Adrenal gland (tissue), 5 donors: ENCODE measurements around the gene FAXC.

Experiments
- POLR2A ChIP-seq, 2 donors: fragments of 450-650 bp; IDR thresholded peaks; one replicate each; pipeline ENCODE4 v1.6.1; 2017; ENCODE audit warnings: antibody characterized with exemption in 2 of 2, mild to moderate bottlenecking in 2 of 2, moderate library complexity in 1 of 2
- TF ChIP-seq, protein P1 (sequence below), 6 experiments: fragments of 450-650 bp in 4 of 6; fragments of 200-600 bp in 2 of 6; sonication (generic) in 1 of 6; IDR thresholded peaks; 1 replicate in 5 of 6; 2 replicates in 1 of 6; pipeline versions ENCODE4 v1.5.1 to v1.8.0; 2016 to 2021; ENCODE audit warnings: antibody characterized with exemption in 6 of 6, mild to moderate bottlenecking in 2 of 6, moderate library complexity in 1 of 6
- donor health status: DM: no; HTN: no; CAD: no.

DNA sequence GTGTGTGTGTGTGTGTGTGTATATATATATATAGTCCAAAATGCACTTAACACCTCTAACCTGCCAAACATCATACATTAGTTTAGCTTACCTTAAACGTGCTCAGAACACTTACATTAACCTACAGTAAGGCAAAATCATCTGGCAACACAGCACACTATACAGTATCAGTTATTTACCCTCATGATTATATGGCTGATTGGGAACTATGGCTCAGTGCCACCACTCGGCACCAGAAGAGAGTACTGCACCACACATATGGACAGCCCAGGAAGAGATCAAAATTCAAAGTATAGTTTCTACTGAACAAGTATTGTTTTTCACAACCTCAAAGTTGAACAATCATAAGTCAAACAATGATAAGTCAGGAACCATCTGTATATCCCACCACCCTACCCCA is 59.8 kb downstream of the FAXC start:
- TF ChIP-seq, protein P1, sequence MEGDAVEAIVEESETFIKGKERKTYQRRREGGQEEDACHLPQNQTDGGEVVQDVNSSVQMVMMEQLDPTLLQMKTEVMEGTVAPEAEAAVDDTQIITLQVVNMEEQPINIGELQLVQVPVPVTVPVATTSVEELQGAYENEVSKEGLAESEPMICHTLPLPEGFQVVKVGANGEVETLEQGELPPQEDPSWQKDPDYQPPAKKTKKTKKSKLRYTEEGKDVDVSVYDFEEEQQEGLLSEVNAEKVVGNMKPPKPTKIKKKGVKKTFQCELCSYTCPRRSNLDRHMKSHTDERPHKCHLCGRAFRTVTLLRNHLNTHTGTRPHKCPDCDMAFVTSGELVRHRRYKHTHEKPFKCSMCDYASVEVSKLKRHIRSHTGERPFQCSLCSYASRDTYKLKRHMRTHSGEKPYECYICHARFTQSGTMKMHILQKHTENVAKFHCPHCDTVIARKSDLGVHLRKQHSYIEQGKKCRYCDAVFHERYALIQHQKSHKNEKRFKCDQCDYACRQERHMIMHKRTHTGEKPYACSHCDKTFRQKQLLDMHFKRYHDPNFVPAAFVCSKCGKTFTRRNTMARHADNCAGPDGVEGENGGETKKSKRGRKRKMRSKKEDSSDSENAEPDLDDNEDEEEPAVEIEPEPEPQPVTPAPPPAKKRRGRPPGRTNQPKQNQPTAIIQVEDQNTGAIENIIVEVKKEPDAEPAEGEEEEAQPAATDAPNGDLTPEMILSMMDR (IDR thresholded peaks at IDR 0.05), result no peak
- TF ChIP-seq POLR2A (IDR thresholded peaks at IDR 0.05), result no peak
